ENCODE results near the gene CSRNP2.

DNA sequence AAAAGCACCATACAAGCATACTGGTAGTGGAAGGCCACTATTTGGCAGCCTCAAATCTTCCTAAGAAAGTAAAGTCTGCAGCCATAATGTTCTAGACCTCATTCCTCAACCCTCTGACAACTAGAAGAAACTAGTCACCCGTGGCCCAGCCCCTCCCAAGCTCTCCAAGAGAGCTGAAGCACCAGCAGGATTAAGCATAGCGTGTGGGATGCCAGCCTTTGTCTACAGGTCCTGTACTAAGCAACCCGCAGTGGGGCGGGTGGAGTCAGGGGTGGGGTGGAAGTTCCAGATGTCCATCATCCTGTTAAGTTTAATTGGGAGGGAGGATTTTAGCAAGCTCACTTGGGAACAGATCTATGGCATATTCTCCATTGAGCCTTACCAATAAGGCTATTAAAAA lies 71.4 kb downstream of the CSRNP2 start:
- TF ChIP-seq, protein P1, sequence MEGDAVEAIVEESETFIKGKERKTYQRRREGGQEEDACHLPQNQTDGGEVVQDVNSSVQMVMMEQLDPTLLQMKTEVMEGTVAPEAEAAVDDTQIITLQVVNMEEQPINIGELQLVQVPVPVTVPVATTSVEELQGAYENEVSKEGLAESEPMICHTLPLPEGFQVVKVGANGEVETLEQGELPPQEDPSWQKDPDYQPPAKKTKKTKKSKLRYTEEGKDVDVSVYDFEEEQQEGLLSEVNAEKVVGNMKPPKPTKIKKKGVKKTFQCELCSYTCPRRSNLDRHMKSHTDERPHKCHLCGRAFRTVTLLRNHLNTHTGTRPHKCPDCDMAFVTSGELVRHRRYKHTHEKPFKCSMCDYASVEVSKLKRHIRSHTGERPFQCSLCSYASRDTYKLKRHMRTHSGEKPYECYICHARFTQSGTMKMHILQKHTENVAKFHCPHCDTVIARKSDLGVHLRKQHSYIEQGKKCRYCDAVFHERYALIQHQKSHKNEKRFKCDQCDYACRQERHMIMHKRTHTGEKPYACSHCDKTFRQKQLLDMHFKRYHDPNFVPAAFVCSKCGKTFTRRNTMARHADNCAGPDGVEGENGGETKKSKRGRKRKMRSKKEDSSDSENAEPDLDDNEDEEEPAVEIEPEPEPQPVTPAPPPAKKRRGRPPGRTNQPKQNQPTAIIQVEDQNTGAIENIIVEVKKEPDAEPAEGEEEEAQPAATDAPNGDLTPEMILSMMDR (conservative IDR thresholded peaks at IDR 0.05 in 1 of 2, IDR thresholded peaks at IDR 0.05 in 1 of 2; ENCODE audit: low read depth in 1 of 2, low read length in 2 of 2), result no peak
- TF ChIP-seq EZH2 (IDR thresholded peaks at IDR 0.05; ENCODE audit: low read length, missing control alignments), result no peak

All from fibroblast of lung (primary cell).